HG02885 (cell line): ENCODE measurements around the gene P2RY12.

Source experiments
- ATAC-seq: cut with Tn5 transposase; IDR thresholded peaks from one replicate; pipeline ENCODE4 v1.9.1; 2021; ENCODE audit warnings: mild to moderate bottlenecking; ENCODE audit not compliant: unreplicated experiment, poor library complexity

P2RY12 gene

GRCh38 chr3:151314137-151314536, 70.4 kb downstream of the P2RY12 start:
- ATAC-seq = no peak

DNA sequence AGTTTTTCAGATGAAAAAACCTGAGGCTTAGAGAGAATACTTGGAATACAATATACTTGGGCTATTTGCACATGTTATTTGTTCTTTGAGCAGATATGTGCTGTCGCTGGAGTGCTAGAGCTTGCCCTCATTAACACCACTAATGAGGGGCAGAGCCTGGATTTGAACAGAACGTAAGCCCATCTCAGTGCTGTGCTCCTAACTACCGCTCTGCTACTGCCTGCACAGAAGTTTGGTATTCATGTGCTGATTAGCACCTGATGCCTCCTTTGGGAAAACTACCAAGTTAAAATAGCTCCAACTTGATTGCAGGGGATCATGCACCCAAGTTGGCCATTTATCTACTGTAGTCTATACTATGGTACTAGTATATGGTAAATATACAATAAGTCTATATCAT, 71.6 kb downstream of the P2RY12 start:
- ATAC-seq = no peak

GRCh38 chr3:151309566-151309965, 75.0 kb downstream of the P2RY12 start:
- no peak for ATAC-seq

DNA sequence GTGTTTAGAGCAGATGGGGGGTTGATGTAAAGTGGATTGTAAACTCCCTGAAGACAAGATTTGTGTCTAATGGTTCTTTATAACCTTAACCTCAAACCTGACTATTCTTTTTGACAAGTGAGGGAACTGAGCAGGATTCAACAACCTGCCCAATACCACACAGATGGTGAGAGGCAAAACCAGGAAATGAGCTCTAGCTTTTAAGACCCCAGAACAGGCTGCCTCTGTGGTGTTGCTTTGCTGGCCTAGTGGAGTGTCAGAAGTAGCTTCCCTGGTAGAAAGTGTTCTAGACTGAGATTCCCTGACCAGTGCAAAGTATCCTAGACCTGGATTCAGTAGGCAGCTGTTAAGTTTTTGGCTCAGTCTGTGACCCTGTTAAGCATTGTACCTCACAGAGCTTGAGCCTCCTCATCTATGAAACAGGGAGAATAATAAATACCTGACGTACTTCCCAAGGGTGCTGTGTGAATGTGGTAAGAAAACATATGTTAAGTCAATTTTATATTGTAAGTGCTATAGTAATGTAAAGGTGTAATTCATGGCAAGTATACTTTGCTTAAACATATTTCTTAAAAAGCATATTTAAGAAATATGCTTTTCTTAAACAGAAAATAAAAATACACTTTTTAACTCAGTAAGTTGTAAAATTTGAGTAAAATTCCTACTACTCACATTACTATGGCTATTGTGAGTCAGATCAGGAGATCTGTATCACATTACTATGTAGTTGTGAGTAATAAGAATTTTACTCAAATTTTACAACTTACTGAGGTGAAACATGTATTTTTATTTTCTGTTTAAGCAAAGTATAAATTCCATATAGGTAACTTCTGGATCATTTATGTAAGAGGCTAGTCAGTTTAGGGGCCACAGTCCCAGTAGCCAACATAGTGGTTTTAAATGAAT, 76.7 kb downstream of the P2RY12 start:
- ATAC-seq = no peak

DNA sequence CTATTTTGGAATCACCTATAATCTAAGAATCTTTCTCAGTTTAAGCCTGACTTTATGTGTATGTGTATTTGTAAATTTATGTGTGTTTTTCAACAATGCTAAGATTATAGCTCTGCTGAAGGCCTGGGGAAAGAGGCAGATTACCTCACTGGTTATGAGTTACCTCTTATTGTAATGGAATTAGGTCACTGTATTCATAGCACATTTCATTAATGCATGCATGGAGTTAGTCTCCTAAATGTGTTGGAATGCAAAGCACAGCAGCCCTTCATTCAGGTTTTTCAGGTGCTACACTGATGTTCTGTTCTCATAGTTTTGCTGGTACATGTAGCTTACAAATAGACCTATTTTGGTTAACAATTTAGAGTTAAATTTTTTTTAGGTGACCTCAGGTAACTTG, 77.4 kb downstream of the P2RY12 start:
- no peak for ATAC-seq

- ATAC-seq = no peak
Measured at GRCh38 chr3:151306168-151306810, 78.3 kb downstream of the P2RY12 start.

DNA sequence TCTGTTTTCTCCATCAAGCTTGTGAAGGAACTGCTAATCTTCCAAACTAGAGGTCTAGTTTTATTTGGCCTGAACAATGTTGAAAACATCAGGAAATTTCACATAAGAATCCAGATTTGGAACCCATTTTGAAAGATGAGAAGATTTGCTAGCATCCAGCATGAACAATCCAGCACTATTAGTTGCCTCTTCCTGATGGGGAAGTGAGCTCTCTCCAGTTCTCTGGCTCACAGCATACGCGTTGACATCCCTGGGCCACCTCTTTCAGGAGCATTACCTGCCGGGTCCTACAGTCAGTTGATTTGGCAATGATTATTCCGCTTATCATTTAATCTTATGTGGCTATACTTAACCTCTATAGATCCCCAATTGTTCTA, 78.8 kb downstream of the P2RY12 start:
- ATAC-seq = no peak

- no peak for ATAC-seq
Measured at GRCh38 chr3:151305060-151305774, 79.3 kb downstream of the P2RY12 start.

DNA sequence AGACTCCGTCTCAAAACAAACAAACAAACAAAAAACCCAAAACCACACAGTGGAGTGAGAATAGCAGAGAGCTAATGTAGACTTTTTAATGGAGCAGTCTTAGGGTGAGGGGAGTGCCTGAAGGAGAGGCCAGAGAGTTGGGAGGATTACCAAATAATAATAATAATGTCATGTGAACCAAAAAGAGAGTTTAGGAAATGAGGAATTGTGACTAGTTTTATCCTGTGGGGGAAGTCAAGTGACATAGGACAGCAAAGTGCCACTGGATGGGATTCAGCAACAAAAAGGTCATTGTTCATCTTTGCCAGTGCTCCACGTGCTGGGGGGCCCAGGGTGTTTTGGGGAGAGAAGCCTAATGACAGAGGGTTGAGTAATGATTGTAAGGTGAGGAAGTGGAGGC, 80.8 kb downstream of the P2RY12 start:
- no peak for ATAC-seq

DNA sequence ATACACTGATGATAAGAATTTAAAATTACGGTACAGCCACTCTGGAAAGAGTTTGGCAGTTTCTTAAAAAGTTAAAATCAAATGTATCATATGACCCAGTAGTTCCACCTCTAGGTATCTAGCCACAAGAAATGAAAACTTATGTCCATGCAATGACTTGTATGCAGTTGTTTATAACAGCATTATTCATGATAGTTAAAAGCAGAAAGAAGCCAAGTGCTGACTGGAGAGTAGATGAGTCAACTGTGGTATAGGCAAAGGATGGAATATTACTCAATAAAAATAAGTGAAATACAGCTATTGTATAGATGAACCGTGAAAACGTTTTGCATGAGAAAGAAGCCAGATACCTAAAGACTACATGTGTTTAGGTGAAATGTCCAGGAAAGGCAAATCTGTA, 82.8 kb downstream of the P2RY12 start:
- no peak for ATAC-seq

DNA sequence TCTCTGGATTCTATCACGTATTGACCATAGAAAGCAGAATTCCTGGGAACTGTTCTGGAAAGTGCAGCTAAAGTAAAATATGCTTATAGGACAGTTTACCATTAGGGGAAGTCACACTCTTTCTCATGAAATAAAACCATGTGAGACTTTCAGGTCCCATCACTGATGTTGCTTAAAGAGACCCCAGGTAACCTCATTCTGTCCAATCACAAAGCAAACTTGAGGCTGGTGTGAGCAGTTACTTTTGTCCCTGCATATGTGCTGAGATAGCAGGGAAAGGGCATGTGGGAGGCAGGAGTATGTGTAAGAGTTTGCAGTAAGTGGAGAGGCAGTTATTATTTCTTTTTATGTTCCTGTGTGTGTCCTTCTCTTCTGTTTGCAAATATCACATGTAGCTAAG, 84.0 kb downstream of the P2RY12 start:
- ATAC-seq = no peak

DNA sequence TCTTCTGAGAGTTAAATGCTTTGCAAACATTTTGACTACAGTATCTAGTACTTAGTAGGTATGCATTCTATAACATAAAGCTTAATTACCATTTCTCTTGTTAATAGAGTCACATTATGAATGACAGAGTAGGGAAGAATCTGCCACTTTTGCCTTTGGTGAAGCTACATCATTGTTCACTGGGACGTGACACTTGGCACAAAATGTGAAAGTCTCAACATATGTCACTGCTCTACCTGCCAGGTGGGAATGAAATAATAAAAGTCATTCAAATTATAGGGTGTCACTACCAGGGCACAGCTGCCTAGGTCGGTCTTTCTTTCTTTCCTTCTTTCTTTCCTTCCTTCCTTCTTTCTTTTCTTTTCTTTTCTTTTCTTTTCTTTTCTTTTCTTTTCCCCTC, 85.5 kb downstream of the P2RY12 start:
- no peak for ATAC-seq

DNA sequence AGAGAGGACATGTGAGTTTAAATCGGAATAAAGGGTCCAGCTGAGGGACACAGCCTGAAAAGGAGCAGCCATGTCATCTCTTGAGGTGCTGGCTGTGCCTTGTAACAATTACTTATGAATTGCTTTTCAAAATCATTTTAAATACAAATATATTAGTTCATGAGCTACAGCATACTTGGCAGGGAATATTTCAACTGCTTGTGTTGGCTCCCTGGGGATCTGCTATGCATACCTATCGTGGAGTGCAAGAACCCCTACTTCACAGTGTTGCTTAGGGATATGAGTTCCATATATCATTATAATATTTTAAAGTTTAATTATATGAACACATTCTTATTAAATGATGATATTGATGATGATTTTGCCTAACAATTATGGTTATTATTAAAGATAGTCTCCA, 87.1 kb downstream of the P2RY12 start:
- no peak for ATAC-seq

DNA sequence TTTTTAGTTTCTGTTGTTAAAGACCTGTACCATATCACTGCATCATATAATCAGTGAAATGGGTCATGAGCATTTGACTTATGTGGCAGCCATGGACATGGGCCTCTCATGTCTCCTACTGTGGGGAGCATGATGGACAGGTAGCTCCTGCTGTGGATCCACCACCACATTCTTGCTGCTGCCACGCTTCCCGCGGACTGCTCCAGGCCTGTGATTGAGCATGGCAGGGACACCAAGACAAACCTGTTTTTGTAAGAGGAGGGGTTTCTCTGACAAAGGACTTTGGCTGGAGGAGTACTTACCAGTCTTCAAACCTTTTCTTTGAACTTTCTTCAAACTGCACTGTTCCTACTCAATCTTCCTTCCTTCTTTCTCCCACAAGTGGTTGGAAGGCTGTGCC, 88.3 kb downstream of the P2RY12 start:
- no peak for ATAC-seq

DNA sequence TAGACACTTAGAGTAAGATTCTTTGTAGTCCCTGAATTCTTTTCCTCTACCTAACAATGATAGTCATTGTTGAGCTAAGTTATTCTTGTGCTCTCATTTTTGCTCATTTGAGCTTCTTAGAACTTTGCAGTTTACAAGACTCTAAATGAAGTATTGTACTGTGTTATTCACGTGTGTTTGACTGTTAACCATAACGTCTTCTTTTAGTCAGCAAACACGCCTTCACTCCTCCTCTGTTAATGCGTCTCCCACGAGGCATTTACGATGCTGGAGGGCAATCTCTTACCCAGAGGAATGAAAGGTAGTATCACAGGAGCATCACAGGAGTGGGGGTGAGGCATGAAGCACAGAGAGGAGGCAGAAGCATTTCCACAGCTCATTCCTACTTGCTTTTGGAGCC, 91.4 kb downstream of the P2RY12 start:
- ATAC-seq = no peak

DNA sequence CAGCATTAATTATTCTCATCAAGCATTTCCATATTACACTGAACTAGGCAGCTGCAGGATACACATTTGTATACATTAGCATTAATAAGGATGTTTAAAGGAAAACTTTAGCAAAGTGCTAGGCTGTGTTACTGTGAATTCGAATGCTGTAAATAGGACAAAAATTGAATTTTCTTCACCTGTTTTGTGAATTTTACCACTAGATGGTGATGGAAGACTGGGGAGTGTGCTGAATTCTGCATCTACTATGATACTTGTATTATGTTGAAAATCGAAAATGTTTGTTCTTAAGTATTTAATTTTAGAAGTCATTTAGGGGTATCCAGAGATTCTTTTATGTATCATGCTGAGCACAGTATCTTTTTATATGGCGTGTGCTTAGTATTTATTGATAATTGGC, 93.9 kb downstream of the P2RY12 start:
- ATAC-seq = no peak

DNA sequence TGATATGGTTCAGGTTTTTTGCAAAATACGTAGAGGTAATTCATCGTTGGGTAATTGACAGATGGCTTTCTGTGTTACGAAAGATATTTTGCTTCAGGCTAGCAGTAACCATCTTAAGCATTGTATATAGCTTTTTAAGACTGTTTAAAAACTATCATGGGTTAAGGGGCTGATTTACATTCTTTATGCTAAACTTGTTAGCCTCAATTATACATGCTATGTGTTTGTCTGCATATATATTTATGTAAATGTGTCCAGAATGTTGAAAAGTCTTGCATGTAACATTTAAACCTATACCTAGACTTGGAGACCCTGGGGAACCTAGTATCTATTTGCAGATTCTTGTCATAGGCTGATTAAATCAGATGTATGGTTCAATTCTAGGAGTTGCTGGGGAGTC, 95.1 kb downstream of the P2RY12 start:
- no peak for ATAC-seq
